SJSA1 (cell line): ENCODE results near the gene PLD3. TPM values are rescaled to one million over a fixed set of nuclear protein-coding genes. Genes with fewer than 3 reads are reported as not detected.
"Not testable (repeated sequence)": the region's sequence is repeated elsewhere in the genome, so short reads cannot be mapped to it uniquely, and the experiment has no call there.

Experiments
- DNase-seq, 2 experiments: peaks; one replicate each; pipeline ENCODE4 v3.0.0-alpha.2; 2015 to 2020; ENCODE audit warnings: low spot score in 2 of 2, low read depth in 1 of 2
- H3K27ac ChIP-seq: fragments of 250-450 bp; sonication (Bioruptor Pico); 2 replicates; pipeline ENCODE4 v1.5.1; 2020; ENCODE audit warnings: mild to moderate bottlenecking, moderate library complexity
- H3K27me3 ChIP-seq: fragments of 250-450 bp; sonication (Bioruptor Pico); replicated peaks from 2 replicates; pipeline ENCODE4 v1.5.1; 2020; ENCODE audit warnings: mild to moderate bottlenecking, moderate library complexity
- H3K36me3 ChIP-seq: fragments of 250-450 bp; sonication (Bioruptor Pico); 2 replicates; pipeline ENCODE4 v1.5.1; 2020; ENCODE audit warnings: mild to moderate bottlenecking
- H3K4me1 ChIP-seq: fragments of 250-450 bp; sonication (Bioruptor Pico); replicated peaks from 2 replicates; pipeline ENCODE4 v1.6.1; 2021; ENCODE audit warnings: mild to moderate bottlenecking
- H3K4me3 ChIP-seq: fragments of 250-450 bp; sonication (Bioruptor Pico); 2 replicates; pipeline ENCODE4 v1.5.1; 2020; ENCODE audit warnings: mild to moderate bottlenecking
- H3K9me3 ChIP-seq: fragments of 250-450 bp; sonication (Bioruptor Pico); replicated peaks from 2 replicates; pipeline ENCODE4 v1.5.1; 2020; ENCODE audit warnings: mild to moderate bottlenecking
- total RNA-seq: library from RNA; depleted of rRNA; stranded (reverse); fragments of >200 nt; shearing (Covaris generic); gene quantifications from 2 replicates; pipeline ENCODE4 v1.2.3, GENCODE V29; 2014

PLD3 gene
- total RNA-seq, 1 experiment from 2014 or later, result 270 TPM

GRCh38 chr19:40393894-40394815 lies 45.7 kb downstream of the PLD3 start:
- Histone ChIP-seq H3K27me3 (no peaks in the 10 kb centered on the region), H3K27ac (no peak overlapping the region), H3K9me3 (no peaks in the 10 kb centered on the region), H3K36me3 (no peaks in the 10 kb centered on the region), H3K4me3 (no peak overlapping the region), H3K4me1 (no peaks in the 10 kb centered on the region)
- DNase-seq, result no peak

GRCh38 chr19:40394816-40395210 lies 46.3 kb downstream of the PLD3 start:
- Histone ChIP-seq H3K27ac (no peak overlapping the region), H3K27me3 (no peaks in the 10 kb centered on the region), H3K4me3 (no peak overlapping the region), H3K4me1 (no peaks in the 10 kb centered on the region), H3K36me3 (no peaks in the 10 kb centered on the region), H3K9me3 (no peaks in the 10 kb centered on the region)
- DNase-seq, result no peak

GRCh38 chr19:40395956-40396355 lies 47.5 kb downstream of the PLD3 start:
- H3K9me3 ChIP-seq, result no peaks in the 10 kb centered on the region
- no peak overlapping the region for H3K4me3 ChIP-seq
- no peaks in the 10 kb centered on the region for H3K4me1 ChIP-seq
- H3K27me3 ChIP-seq, result no peaks in the 10 kb centered on the region
- no peak overlapping the region for H3K27ac ChIP-seq
- H3K36me3 ChIP-seq, result no peaks in the 10 kb centered on the region
- no peak for DNase-seq

- no peaks in the 10 kb centered on the region for H3K36me3 ChIP-seq
- DNase-seq, result no peak
- H3K9me3 ChIP-seq, result no peaks in the 10 kb centered on the region
- H3K4me1 ChIP-seq, result no peaks in the 10 kb centered on the region
- no peak overlapping the region for H3K27ac ChIP-seq
- no peaks in the 10 kb centered on the region for H3K27me3 ChIP-seq
- no peak overlapping the region for H3K4me3 ChIP-seq
Measured at GRCh38 chr19:40396886-40397567, 48.5 kb downstream of the PLD3 start.

GRCh38 chr19:40397568-40397906 lies 49.0 kb downstream of the PLD3 start:
- no peak for DNase-seq
- no peaks in the 10 kb centered on the region for H3K4me1 ChIP-seq
- no peaks in the 10 kb centered on the region for H3K9me3 ChIP-seq
- H3K27ac ChIP-seq, result no peak overlapping the region
- H3K4me3 ChIP-seq, result no peak overlapping the region
- no peaks in the 10 kb centered on the region for H3K36me3 ChIP-seq
- no peaks in the 10 kb centered on the region for H3K27me3 ChIP-seq

GRCh38 chr19:40398417-40399131 lies 50.1 kb downstream of the PLD3 start:
- Histone ChIP-seq H3K9me3 (no peaks in the 10 kb centered on the region), H3K27ac (no peak overlapping the region), H3K36me3 (no peaks in the 10 kb centered on the region), H3K4me1 (peaks cover 6% of the 10 kb centered on the region), H3K4me3 (no peak overlapping the region), H3K27me3 (no peaks in the 10 kb centered on the region)
- no peak for DNase-seq

GRCh38 chr19:40400559-40400958 lies 52.1 kb downstream of the PLD3 start:
- Histone ChIP-seq H3K9me3 (no peaks in the 10 kb centered on the region), H3K27me3 (no peaks in the 10 kb centered on the region), H3K4me3 (no peak overlapping the region), H3K36me3 (no peaks in the 10 kb centered on the region), H3K27ac (no peak overlapping the region), H3K4me1 (peaks cover 6% of the 10 kb centered on the region)
- no peak for DNase-seq

- Histone ChIP-seq H3K4me3 (peak overlapping the region; percentile 42), H3K36me3 (no peaks in the 10 kb centered on the region), H3K9me3 (no peaks in the 10 kb centered on the region), H3K27me3 (no peaks in the 10 kb centered on the region), H3K4me1 (peaks cover 6% of the 10 kb centered on the region), H3K27ac (no peak overlapping the region)
- DNase-seq, result peak; percentile 69 to 97
Measured at GRCh38 chr19:40403262-40403984, 54.9 kb downstream of the PLD3 start.

GRCh38 chr19:40407714-40408597 lies 59.5 kb downstream of the PLD3 start:
- H3K27ac ChIP-seq, result no peak overlapping the region
- H3K4me1 ChIP-seq, result peaks cover 4% of the 10 kb centered on the region
- H3K27me3 ChIP-seq, result no peaks in the 10 kb centered on the region
- H3K9me3 ChIP-seq, result no peaks in the 10 kb centered on the region
- no peak overlapping the region for H3K4me3 ChIP-seq
- no peaks in the 10 kb centered on the region for H3K36me3 ChIP-seq
- DNase-seq, result no peak

GRCh38 chr19:40408598-40408925 lies 60.1 kb downstream of the PLD3 start:
- H3K27me3 ChIP-seq, H3K4me1 ChIP-seq, H3K27ac ChIP-seq, H3K9me3 ChIP-seq, H3K4me3 ChIP-seq, H3K36me3 ChIP-seq, DNase-seq: not testable (repeated sequence)

- Histone ChIP-seq H3K4me1 (peaks cover 5% of the 10 kb centered on the region), H3K27me3 (no peaks in the 10 kb centered on the region), H3K36me3 (no peaks in the 10 kb centered on the region), H3K27ac (no peak overlapping the region), H3K9me3 (no peaks in the 10 kb centered on the region), H3K4me3 (no peak overlapping the region)
- no peak for DNase-seq
Measured at GRCh38 chr19:40410030-40410389, 61.5 kb downstream of the PLD3 start.

- no peak overlapping the region for H3K27ac ChIP-seq
- no peaks in the 10 kb centered on the region for H3K36me3 ChIP-seq
- H3K4me3 ChIP-seq, result no peak overlapping the region
- no peak for DNase-seq
- peaks cover 6% of the 10 kb centered on the region for H3K4me1 ChIP-seq
- no peaks in the 10 kb centered on the region for H3K9me3 ChIP-seq
- H3K27me3 ChIP-seq, result no peaks in the 10 kb centered on the region
Measured at GRCh38 chr19:40411125-40411842, 62.8 kb downstream of the PLD3 start.
